Left lobe of liver (tissue), 2 donors: ENCODE measurements around the gene ACSL3. TPM values are rescaled to one million over a fixed set of nuclear protein-coding genes. Genes with fewer than 3 reads are reported as not detected.
A peak's percentile ranks its signal among the peaks of the same experiment; 100 is the strongest.
"Not testable (repeated sequence)": the region's sequence is repeated elsewhere in the genome, so short reads cannot be mapped to it uniquely, and the experiment has no call there.

Experiments used
- ATAC-seq: fragments of 200-7000 bp; cut with Tn5 transposase; one replicate; pipeline ENCODE4 v1.9.1; 2020; ENCODE audit warnings: mild to moderate bottlenecking, moderate library complexity
- DNase-seq: peaks from one replicate; pipeline ENCODE4 v3.0.0-alpha.2; 2020; ENCODE audit warnings: low spot score
- total RNA-seq: library from RNA; stranded (reverse); gene quantifications from one replicate; pipeline ENCODE4 v1.2.1, GENCODE V29; 2021
- donor health status: DM: no; HTN: no; CAD: no; lungs with moderate emphysema.
- donor health status: DM: no; HTN: yes; CAD: no.

Gene ACSL3
- total RNA-seq, 1 donor from 2014 or later: 41.5 TPM

- DNase-seq: no peak
- ATAC-seq: no peak
These were observed 107.8 kb downstream of the ACSL3 start for GRCh38 chr2:222968550-222969155.

DNA sequence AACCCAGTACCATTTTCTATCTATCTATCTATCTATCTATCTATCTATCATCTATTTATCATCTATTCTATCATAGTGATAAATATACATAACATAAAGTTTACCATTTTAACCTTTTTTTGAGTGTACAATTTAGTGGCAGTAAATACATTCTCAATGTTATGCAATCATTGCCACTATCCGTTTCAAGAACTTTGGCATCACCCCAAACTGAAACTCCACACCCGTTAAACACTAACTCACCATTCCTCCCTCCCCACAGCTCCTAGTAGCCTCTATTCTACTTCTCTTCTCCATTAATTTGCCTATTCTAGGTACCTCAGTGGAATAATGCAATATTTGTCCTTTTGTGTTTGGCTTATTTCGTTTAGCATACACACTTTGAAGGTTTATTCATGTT is 108.7 kb downstream of the ACSL3 start:
- peak; percentile 48 for ATAC-seq
- no peak for DNase-seq

GRCh38 chr2:222972420-222972819 is 111.6 kb downstream of the ACSL3 start:
- no peak for DNase-seq
- ATAC-seq: no peak

DNA sequence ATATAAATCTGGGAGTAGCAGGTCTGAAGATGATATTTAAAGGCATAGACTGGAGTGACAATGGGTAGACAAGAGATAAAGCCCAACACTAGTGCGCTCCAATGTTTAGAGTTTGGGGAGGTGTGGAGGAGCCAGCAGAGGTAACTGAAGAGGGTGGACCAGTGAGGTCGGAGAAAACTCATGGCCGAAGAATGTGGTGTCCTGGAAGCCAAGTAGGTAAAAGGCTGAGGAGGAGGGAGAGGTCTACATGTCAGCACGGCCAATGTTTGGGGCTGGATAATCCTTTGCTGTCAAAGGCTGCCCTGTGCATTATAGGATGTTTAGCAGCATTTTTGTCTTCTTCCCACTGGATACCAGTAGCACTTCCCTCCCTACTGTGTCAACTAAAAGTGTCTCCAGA is 112.4 kb downstream of the ACSL3 start:
- ATAC-seq: no peak

GRCh38 chr2:222973733-222974132 is 112.9 kb downstream of the ACSL3 start:
- no peak for ATAC-seq

More for the DNA sequence above, 112.4 kb downstream of the ACSL3 start:
- no peak for DNase-seq

DNA sequence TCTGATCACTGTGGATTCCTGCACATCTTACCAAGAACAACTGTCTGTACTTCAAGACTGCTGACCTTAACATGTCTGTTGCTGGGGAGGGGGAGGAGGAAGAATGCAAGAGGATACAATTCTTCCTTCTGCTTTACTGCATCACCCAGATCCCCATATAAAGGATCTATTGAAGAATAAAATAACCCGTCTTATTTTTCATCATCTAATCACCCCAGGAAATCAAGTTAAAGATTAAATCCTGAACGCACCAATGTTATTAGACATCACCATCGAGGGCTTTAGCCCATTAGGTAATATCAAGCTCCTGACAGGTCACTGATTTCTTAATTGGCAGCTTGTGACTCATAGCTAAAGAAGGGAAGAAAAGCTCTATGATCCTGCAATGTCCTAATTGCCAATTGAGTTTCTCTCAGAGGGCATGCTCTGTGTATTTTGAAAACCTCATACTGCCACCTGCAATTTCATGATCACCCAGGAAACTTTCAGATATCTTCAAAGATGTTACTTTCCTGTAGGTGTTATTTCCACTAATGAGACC is 115.8 kb downstream of the ACSL3 start:
- no peak for ATAC-seq
- no peak for DNase-seq

More at GRCh38 chr2:222973733-222974132, 112.9 kb downstream of the ACSL3 start:
- DNase-seq: no peak

GRCh38 chr2:222977121-222977520 is 116.3 kb downstream of the ACSL3 start:
- no peak for DNase-seq
- ATAC-seq: no peak

GRCh38 chr2:222978850-222979249 is 118.0 kb downstream of the ACSL3 start:
- DNase-seq (no peak), ATAC-seq (no peak)

DNA sequence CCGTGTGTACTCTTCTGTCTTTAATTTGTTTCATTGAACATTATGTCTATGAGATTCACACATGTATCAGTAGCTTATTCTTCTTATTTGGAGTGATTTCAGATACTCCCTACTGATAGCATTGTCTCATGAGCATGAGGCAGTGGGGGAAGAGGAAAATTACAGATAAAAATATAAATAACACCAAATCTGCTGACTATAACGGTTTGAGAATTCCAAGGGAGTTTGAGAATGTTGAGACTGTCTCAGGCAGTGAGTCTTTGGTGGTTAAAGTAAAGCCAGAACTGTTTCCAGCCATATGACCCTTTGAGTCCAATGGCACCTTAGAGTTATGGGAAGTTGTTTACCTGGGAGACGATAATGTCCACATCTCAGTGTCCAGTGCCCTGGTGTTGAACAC is 118.6 kb downstream of the ACSL3 start:
- ATAC-seq: no peak
- no peak for DNase-seq

DNA sequence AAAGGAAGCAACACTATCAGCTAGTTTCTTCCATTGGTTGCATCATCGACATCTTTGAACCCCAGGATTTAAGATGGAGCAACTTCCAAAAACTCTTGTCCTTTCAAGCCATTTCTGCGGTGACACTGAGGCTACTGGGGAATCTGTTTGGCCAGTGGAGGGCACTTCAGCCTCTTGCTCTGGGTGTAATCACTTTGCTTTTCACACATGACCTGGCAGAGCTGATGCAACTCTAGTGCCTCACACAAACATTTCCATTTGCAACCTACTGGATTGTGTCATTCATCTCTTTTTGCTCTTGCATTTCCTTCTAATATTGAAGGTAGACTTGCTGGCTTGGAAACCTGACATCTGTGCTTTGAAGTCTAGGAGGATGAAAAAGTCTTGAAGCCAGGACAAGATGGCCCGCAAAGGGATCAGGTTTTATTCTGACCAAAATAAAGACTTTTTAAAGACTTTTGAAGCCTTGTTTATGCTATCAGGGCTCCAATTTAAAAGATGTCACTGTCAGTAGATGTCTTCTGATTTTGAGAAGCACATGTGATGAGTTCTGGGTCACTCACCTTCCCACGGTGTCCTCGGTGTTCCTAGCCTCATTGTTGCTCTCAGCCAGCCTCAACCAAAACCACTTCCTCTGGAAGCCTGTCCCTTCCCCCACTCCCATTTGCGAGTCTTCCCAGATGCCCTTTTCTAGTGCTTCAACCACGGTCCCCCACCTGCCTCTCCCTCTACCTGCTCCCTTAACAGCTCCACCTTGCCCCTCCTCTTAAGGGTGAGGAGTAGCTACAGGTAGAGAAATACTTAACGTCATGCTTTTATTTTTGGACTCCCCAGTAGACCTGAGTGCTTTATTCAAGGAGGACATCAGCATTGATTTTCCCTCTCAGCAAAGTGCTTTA is 121.4 kb downstream of the ACSL3 start:
- ATAC-seq (peak; percentile 85), DNase-seq (no peak)

GRCh38 chr2:222982909-222983265 is 122.1 kb downstream of the ACSL3 start:
- no peak for ATAC-seq

DNA sequence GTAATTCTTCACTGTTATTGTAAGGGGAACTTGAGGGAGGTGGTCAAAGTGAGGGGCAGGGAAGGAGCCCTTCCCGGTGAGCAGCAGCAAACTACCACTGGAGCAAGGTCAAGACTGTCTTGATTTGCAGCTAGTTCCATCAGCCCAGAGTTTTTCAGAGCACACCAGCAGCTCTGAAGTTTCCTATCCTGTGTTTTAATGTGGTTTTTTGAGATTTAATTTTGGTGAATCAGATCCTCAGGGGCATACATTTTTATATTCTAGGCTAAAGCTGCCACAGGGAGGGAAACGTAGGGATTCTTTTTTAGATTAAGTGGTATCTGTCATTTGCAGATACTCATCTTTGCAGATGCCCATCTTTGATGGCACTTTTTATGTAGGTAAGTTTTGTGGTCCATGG is 124.1 kb downstream of the ACSL3 start:
- ATAC-seq: no peak

More at GRCh38 chr2:222982909-222983265, 122.1 kb downstream of the ACSL3 start:
- no peak for DNase-seq

DNA sequence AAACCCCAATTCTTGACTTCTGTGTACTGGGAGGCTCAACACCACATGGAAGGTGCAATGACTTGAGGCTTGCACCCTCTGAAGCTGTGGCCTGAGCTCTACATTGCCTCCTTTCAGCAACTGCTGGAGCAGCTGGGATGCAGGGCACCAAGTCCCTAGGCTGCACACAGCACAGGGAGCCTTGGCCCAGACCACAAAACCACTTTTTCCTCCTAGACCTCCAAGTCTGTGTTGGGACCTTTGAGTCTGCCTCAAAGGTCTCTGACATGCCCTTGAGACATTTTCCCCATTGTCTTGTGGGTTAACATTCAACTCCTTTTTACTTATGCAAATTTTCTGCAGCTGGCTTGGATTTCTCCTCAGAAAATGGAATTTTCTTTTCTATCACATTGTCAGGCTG is 128.6 kb downstream of the ACSL3 start:
- ATAC-seq (no peak), DNase-seq (no peak)

More for the DNA sequence above, 124.1 kb downstream of the ACSL3 start:
- no peak for DNase-seq

DNA sequence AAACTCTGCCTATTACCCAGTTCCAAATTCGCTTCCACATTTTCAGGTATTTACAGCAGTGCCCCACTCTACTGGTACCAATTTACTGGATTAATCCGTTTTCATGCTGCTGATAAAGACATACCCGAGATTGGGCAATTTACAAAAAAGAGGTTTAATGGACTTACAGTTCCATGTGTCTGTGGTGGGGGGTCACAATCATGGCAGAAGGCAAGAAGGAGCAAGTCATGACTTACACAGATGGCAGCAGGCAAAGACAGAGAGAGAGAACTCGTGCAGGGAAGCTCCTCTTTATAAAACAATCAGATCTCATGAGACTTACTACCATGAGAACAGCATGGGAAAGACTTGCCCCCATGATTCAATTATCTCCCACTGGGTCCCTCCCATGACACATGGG is 129.4 kb downstream of the ACSL3 start:
- not testable (repeated sequence) for ATAC-seq, DNase-seq

- ATAC-seq: no peak
- no peak for DNase-seq
These were observed 131.3 kb downstream of the ACSL3 start for GRCh38 chr2:222992137-222992536.

Other genes with a start within 250 kb of the ACSL3 start
- 5.6 TPM for gene FARSB, start 204.9 kb upstream of the ACSL3 start, total RNA-seq
- 10.2 TPM for gene MOGAT1, start 189.4 kb upstream of the ACSL3 start, total RNA-seq
- 1.2 TPM for gene KCNE4, start 191.2 kb downstream of the ACSL3 start, total RNA-seq